Hippocampal formation (tissue), 2 donors: ENCODE data around the gene SPTBN5.

Source experiments
- DNase-seq, 2 donors: peaks; one replicate each; lab custom pipeline; 2025; lab: John Stamatoyannopoulos, UW

The SPTBN5 gene

DNA sequence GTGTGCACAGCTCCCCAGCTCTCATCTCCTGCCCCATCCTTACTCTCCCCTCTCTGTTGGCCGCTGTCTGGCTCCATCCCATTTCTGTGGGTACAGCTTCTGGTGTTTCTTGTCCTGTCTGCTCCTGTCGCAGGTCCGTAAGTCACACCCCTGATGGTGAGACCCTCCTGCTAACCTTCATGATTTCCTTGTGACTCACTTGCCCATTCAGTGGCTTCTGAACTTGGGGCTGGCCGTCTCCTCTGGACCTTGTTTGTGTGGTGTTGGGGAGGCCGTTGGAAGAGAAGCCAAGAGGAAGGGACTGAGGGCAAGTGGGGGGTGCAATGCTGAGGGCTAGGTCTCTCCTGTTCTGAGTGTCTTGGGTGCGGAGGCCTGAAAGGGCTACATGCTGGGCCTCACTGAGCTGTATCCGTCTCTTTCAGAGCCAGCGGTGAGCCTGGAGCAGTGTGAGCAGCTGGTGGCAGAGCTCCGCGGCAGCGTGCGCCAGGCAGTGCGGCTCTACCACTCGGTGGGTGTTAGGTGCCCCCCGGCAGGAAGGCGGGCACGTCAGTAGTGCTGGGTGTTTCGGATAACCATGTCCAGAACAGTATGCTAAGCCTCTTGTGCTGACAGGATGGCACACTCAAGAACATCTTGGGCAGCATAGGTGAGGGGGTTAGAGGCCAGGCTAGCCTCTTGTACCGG is 69.6 kb downstream of the SPTBN5 start:
- no peak for DNase-seq

GRCh38 chr15:41823502-41823901 is 70.4 kb downstream of the SPTBN5 start:
- no peak for DNase-seq

DNA sequence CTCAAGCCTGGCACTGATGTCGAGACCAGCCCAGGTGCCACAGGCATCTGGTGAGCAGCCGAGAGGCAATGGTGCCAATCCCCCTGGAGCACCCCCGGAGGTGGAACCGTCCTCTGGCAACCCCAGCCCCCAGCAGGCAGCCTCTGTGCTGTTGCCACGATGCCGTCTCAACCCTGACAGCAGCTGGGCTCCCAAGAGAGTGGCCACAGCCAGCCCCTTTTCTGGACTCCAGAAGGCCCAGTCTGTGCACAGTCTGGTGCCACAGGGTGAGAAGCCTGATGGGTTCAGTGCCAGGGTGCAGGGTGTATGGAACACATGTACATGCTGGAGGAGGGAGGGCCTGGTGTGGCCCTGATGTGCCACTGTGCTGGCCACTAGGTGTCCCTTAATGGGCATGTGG is 70.9 kb downstream of the SPTBN5 start:
- DNase-seq = no peak

DNA sequence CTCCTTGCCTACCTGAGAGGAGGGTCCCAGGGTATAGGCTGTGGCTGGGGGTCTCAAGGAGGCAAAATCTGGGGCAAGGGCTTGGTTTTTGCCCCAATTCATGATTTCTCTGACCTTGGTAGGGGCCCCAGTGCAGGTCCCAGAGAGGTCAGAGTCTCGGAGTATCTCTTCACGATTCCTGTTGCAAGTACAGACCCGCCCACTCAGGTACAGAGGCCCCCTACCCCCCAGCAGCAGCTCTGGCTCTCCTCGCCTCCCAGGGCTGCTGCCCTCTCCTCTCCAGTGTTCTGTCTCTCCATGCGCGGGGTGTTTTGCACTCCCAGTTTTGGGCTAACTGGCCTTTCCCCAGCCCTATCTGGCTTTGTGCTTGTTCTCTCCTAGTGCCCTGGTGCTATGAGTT is 71.4 kb downstream of the SPTBN5 start:
- DNase-seq = no peak

- DNase-seq = peak in 1 of 2 donors; percentile 18
Measured at GRCh38 chr15:41821831-41822230, 72.0 kb downstream of the SPTBN5 start.

DNA sequence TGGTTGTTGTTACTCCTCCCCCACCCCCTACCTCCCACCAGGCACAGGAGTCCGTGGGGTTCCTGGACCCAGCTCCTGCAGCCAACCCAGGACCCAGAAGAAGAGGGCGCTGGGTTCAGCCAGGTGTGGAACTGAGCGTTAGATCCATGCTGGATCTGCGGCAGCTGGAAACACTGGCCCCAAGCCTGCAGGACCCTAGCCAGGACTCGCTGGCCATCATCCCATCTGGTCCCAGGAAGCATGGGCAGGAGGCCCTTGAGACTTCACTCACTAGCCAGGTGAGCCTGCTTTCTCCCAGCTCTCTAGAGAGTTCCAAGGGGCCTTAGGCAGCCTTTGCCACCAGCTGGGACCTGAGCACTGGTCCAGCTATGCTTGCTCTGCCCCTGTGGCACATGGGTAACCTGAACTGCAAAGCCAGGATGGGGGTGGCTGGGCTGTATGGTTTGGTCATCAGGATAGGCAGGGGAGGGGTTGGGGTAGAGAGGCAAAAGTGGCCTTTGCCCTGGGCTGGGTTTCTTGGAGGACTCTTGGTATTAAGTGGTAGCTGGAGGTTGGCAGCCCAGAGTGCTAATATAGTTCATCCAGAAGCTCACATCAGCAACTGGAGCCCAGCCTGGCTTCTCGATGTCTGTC is 72.9 kb downstream of the SPTBN5 start:
- DNase-seq = no peak

- DNase-seq = no peak
Measured at GRCh38 chr15:41819455-41820050, 74.3 kb downstream of the SPTBN5 start.

- no peak for DNase-seq
Measured at GRCh38 chr15:41817781-41818180, 76.1 kb downstream of the SPTBN5 start.

GRCh38 chr15:41817327-41817726 is 76.5 kb downstream of the SPTBN5 start:
- DNase-seq = no peak

- DNase-seq = no peak
Measured at GRCh38 chr15:41816788-41817187, 77.1 kb downstream of the SPTBN5 start.

GRCh38 chr15:41814534-41814933 is 79.3 kb downstream of the SPTBN5 start:
- DNase-seq = no peak

GRCh38 chr15:41813426-41813825 is 80.4 kb downstream of the SPTBN5 start:
- DNase-seq = no peak

DNA sequence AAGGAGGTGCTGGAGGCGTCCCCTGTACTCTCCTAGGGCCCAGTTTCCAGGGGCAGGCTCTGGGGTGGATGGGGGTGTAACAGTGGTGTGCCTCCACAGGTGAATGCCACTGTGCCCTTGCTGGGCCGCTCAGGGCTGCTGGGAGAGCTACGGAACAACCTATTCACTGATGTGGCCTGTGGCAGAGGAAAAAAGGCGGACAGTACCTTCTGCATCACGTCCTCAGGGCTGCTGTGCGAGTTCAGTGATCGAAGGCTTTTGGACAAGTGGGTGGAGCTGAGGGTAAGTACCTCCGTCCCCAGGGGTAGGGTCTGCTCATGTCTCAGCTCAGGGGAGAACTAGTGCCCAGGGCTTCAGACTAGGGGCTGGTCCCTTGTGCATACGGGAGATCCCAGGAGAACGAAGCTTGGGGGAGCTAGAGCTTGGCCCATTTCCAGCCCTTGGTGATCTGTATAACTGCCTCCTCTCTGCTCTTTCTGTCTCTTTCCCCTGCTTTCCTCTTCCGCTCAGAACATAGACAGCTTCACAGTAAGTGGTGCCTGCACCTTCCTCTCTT is 81.0 kb downstream of the SPTBN5 start:
- no peak for DNase-seq

- DNase-seq = peak; percentile 80 to 83
Measured at GRCh38 chr15:41811432-41812195, 82.2 kb downstream of the SPTBN5 start.

GRCh38 chr15:41810651-41811431 is 83.0 kb downstream of the SPTBN5 start:
- DNase-seq = no peak

DNA sequence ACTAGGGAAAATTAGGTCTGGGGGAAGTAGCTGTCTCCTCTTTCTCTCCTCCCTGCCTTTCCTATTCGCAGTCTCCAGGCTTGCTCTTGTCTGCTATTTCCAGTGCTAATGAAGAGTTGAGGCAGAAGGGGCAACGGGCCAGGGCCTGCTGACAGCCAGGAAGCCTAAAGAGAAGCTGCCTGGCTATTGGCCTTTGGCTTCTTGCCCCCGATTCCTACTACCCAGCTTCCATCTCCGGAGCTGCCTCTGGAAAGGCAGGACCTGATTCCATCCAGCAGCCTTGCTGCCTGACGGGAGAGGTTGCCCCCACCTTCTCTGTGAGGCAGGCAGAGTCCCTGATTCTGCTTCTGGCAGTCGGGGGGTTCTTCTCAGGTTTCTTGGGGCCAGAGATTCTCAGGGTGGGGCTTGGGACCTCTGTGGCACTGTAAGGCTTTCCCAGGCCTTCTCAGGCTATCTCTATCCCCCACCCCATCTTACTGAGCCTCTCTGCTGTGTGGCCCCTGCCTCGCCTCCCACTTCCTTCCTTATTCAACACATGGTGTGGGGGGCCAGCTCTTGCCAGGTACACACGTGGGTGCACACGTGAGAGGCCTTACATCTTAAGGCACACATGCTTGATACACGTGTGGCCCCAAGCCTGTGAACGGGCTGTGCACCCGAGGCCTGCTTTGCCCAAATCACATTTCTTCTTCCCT is 84.2 kb downstream of the SPTBN5 start:
- no peak for DNase-seq

DNA sequence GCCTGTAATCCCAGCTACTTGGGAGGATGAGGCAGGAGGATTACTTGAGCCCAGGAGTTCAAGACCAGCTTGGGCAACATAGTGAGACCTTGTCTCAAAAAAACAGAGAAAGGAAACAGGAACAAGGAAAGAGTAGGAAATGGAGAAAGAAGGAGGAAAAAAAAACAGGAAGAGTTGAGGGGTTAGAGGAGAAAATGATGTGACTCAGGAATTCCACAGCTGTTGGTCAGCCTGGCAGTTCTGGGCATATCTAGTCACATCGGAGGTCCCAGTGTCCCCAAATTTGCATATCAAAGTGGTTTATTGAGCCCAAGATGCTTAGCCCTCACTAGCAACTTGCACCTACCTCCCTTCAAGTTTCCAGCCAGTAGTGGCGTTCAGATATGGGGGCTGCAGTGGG is 84.7 kb downstream of the SPTBN5 start:
- DNase-seq = no peak

DNA sequence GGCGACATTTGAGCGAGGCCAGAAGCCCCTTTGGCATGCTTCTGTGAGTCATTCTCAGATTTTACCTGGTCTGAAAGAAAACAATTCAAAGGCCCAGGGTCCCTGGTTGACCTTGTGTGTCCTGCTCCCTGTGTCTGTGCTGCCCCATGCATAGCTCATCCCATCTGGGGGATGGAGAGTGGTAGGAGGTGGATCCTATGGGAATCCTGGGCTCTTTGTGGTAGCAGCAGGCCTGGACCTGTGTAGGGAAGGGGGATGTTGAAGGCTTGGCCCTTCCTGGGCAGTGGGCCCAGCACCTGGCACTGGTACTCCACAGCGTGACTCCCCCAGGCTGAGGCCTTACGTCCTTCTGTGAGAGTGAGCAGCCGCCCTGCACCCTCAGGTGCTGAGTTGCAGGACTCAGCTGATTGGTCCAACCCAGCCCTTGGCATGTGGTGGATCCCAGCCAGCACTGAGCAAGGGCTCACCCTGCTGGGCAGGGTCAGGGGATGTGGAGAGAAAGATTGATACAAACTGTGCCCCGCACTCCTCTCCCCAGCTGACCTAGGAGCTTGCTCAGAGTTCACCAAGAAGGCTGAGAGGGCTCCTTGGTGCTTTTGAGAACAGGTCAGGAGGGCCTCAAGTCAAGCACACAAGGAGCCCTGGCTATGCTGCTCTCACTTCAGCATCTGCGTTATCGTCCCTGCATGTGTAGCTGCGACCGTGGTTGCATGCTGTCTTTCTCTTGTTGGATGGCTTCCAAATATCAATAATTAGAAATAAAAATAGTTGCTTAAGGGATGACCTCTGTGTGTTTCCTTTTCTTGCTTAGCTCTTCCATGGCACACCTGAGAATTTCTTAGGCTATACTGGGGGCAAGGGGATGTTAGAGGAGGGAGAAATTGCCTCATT is 87.3 kb downstream of the SPTBN5 start:
- DNase-seq = no peak

DNA sequence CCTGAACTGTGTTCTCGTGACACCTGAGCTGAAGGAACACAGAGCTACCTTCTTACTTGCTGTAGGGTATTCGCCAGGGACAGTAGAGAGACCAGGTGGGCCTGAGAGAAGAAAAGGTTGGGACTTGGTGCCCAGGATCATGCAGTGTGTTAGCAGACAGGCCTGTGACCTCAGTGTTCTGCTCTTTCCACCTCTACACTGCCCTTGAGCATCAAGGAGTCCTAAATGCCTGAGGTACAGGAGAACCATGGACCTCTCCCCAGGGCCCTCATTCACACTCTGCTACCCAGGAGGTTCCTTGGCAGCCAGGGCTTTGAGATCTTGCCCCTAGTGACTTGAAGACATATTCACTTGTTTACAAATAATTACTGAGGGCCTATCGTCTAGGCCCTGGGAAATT is 88.1 kb downstream of the SPTBN5 start:
- DNase-seq = no peak
